Mesenchymal stem cell (in vitro differentiated cells and primary cell): ENCODE results near the gene KTI12.
"Not testable (repeated sequence)": the region's sequence is repeated elsewhere in the genome, so short reads cannot be mapped to it uniquely, and the experiment has no call there.

ENCODE experiments used
- DNase-seq: peaks from one replicate; pipeline ENCODE4 v3.0.0-alpha.2; 2013
- H2AFZ ChIP-seq: one replicate; pipeline ENCODE4 v1.6.1; 2013; ENCODE audit warnings: low read depth, mild to moderate bottlenecking, control low read depth, inconsistent platforms, low read length, moderate library complexity
- H2AK5ac ChIP-seq: 2 replicates; pipeline ENCODE4 v1.6.1; 2013; ENCODE audit warnings: low read length, moderate library complexity, mild to moderate bottlenecking, inconsistent platforms; ENCODE audit not compliant: severe bottlenecking
- H2BK120ac ChIP-seq: one replicate; pipeline ENCODE4 v1.6.1; 2013; ENCODE audit warnings: low read depth, mild to moderate bottlenecking, inconsistent platforms, low read length, moderate library complexity
- H2BK12ac ChIP-seq, 2 experiments: one replicate each; pipeline ENCODE4 v1.6.1; 2013; ENCODE audit warnings: inconsistent platforms in 2 of 2, low read length in 2 of 2, mild to moderate bottlenecking in 2 of 2, moderate library complexity in 2 of 2, control low read depth in 1 of 2
- H2BK15ac ChIP-seq: one replicate; pipeline ENCODE4 v1.6.1; 2013; ENCODE audit warnings: mild to moderate bottlenecking, low read depth, inconsistent platforms; ENCODE audit not compliant: poor library complexity, severe bottlenecking
- H2BK5ac ChIP-seq: 2 replicates; pipeline ENCODE4 v1.6.1; 2013; ENCODE audit warnings: low read depth, mild to moderate bottlenecking, low read length, control low read depth, inconsistent platforms; ENCODE audit not compliant: poor library complexity, severe bottlenecking
- H3K14ac ChIP-seq, 2 experiments: one replicate each; pipeline ENCODE4 v1.6.1; 2013; ENCODE audit warnings: inconsistent platforms in 2 of 2, low read length in 2 of 2, control low read depth in 1 of 2, mild to moderate bottlenecking in 1 of 2, moderate library complexity in 1 of 2
- H3K18ac ChIP-seq, 2 experiments: one replicate each; pipeline ENCODE4 v1.6.1; 2013; ENCODE audit warnings: inconsistent platforms in 2 of 2, low read length in 2 of 2, control low read depth in 1 of 2, low read depth in 1 of 2, mild to moderate bottlenecking in 1 of 2
- H3K23ac ChIP-seq, 2 experiments: one replicate each; pipeline ENCODE4 v1.6.1; 2013; ENCODE audit warnings: inconsistent platforms in 2 of 2, low read length in 2 of 2, mild to moderate bottlenecking in 2 of 2, moderate library complexity in 2 of 2, control low read depth in 1 of 2
- H3K27ac ChIP-seq: 2 replicates; pipeline ENCODE4 v1.5.1; 2013; ENCODE audit warnings: mild to moderate bottlenecking, moderate library complexity, low read length, control low read depth, inconsistent platforms; ENCODE audit not compliant: poor library complexity, severe bottlenecking
- H3K27me3 ChIP-seq, 2 experiments: 2 replicates each; pipeline versions ENCODE4 v1.6.1 to v1.7.0; 2013; ENCODE audit warnings: low read length in 2 of 2, mild to moderate bottlenecking in 2 of 2, moderate library complexity in 2 of 2, control low read depth in 1 of 2, inconsistent platforms in 1 of 2; ENCODE audit not compliant: control insufficient read depth in 1 of 2, insufficient read depth in 1 of 2
- H3K36me3 ChIP-seq, 2 experiments: 2 replicates each; pipeline versions ENCODE4 v1.6.1 to v1.7.0; 2013; ENCODE audit warnings: low read length in 2 of 2, control low read depth in 1 of 2, inconsistent platforms in 1 of 2, low read depth in 1 of 2, mild to moderate bottlenecking in 1 of 2; ENCODE audit not compliant: insufficient read depth in 2 of 2, control insufficient read depth in 1 of 2
- H3K4ac ChIP-seq, 2 experiments: one replicate each; pipeline ENCODE4 v1.6.1; 2013; ENCODE audit warnings: inconsistent platforms in 2 of 2, low read length in 2 of 2, mild to moderate bottlenecking in 2 of 2, moderate library complexity in 2 of 2, control low read depth in 1 of 2, low read depth in 1 of 2
- H3K4me1 ChIP-seq: 2 replicates; pipeline ENCODE4 v1.6.1; 2013; ENCODE audit warnings: low read depth, low read length, control low read depth; ENCODE audit not compliant: control insufficient read depth, insufficient read depth
- H3K4me2 ChIP-seq: 2 replicates; pipeline ENCODE4 v1.6.1; 2013; ENCODE audit warnings: low read length, mild to moderate bottlenecking, inconsistent platforms; ENCODE audit not compliant: poor library complexity, severe bottlenecking
- H3K4me3 ChIP-seq, 2 experiments: 2 replicates each; pipeline versions ENCODE4 v1.5.1 to v1.7.0; 2013; ENCODE audit warnings: low read length in 2 of 2, mild to moderate bottlenecking in 2 of 2, control low read depth in 1 of 2, low read depth in 1 of 2; ENCODE audit not compliant: insufficient read depth in 1 of 2
- H3K79me1 ChIP-seq: replicated peaks from 2 replicates; pipeline ENCODE4 v1.6.1; 2013; ENCODE audit warnings: mild to moderate bottlenecking, control low read depth, low read length, inconsistent platforms; ENCODE audit not compliant: poor library complexity, severe bottlenecking
- H3K9ac ChIP-seq: 2 replicates; pipeline ENCODE4 v1.7.0; 2013; ENCODE audit warnings: mild to moderate bottlenecking, low read length, moderate library complexity
- H3K9me3 ChIP-seq: 2 replicates; pipeline ENCODE4 v1.7.0; 2013; ENCODE audit warnings: mild to moderate bottlenecking, low read length; ENCODE audit not compliant: control insufficient read depth
- H4K8ac ChIP-seq: one replicate; pipeline ENCODE4 v1.6.1; 2013; ENCODE audit warnings: inconsistent platforms, mild to moderate bottlenecking, low read length, moderate library complexity
- H4K91ac ChIP-seq: one replicate; pipeline ENCODE4 v1.6.1; 2013; ENCODE audit warnings: mild to moderate bottlenecking, low read length, inconsistent platforms
- WGBS: methylation state at CpG from one replicate; pipeline ENCODE4 v1.1.7; 2013; ENCODE audit warnings: mixed read lengths; 5-methylcytosine and 5-hydroxymethylcytosine counted together

KTI12 gene

GRCh38 chr1:52034050-52034384 lies 407 bp upstream of the KTI12 start:
- no peak overlapping the region for H2BK12ac ChIP-seq
- no peak overlapping the region for H2BK120ac ChIP-seq
- no peak overlapping the region for H2AK5ac ChIP-seq
- no peak overlapping the region for H2BK5ac ChIP-seq
- peaks cover 4% of the 10 kb centered on the region for H3K4me1 ChIP-seq
- H3K79me1 ChIP-seq = peaks cover 7% of the 10 kb centered on the region
- no peaks in the 10 kb centered on the region for H3K27me3 ChIP-seq
- H4K8ac ChIP-seq = no peak overlapping the region
- peak overlapping the region in 1 of 2 experiments; percentile 91 for H3K4me3 ChIP-seq
- no peak overlapping the region for H4K91ac ChIP-seq
- H3K27ac ChIP-seq = peak overlapping the region; percentile 75
- no peak overlapping the region for H2BK15ac ChIP-seq
- no peak overlapping the region for H3K18ac ChIP-seq
- no peaks in the 10 kb centered on the region for H3K9me3 ChIP-seq
- H3K9ac ChIP-seq = peak overlapping the region; percentile 97
- H2AFZ ChIP-seq = no peak overlapping the region
- peaks cover 4 to 44% of the 10 kb centered on the region in 2 experiments for H3K36me3 ChIP-seq
- H3K14ac ChIP-seq = no peak overlapping the region
- no peak overlapping the region for H3K4ac ChIP-seq
- H3K4me2 ChIP-seq = peak overlapping the region; percentile 14
- DNase-seq = no peak
- no peak overlapping the region for H3K23ac ChIP-seq
- 100% methylated on average over 2 of the region's 2 CpGs for WGBS

- Histone ChIP-seq H3K27me3 (no peaks in the 10 kb centered on the region), H3K36me3 (peaks cover 0 to 41% of the 10 kb centered on the region in 2 experiments), H3K4me1 (peaks cover 6% of the 10 kb centered on the region), H3K9me3 (no peaks in the 10 kb centered on the region), H3K79me1 (peaks cover 12% of the 10 kb centered on the region), H3K27ac (peak overlapping the region; percentile 75), H3K23ac (no peak overlapping the region), H2BK5ac (no peak overlapping the region), H2BK120ac (no peak overlapping the region), H2AFZ (no peak overlapping the region), H3K18ac (no peak overlapping the region), H3K4ac (no peak overlapping the region), H2BK12ac (no peak overlapping the region), H3K4me2 (peak overlapping the region; percentile 91), H3K9ac (peak overlapping the region; percentile 97), H3K4me3 (peak overlapping the region; percentile 91 to 97), H4K91ac (no peak overlapping the region), H2BK15ac (no peak overlapping the region), H2AK5ac (no peak overlapping the region), H4K8ac (no peak overlapping the region), H3K14ac (no peak overlapping the region)
- WGBS = 8% methylated on average over 24 of the region's 24 CpGs
- peak; percentile 92 for DNase-seq
Measured at GRCh38 chr1:52032785-52033131, 852 bp downstream of the KTI12 start.

DNA sequence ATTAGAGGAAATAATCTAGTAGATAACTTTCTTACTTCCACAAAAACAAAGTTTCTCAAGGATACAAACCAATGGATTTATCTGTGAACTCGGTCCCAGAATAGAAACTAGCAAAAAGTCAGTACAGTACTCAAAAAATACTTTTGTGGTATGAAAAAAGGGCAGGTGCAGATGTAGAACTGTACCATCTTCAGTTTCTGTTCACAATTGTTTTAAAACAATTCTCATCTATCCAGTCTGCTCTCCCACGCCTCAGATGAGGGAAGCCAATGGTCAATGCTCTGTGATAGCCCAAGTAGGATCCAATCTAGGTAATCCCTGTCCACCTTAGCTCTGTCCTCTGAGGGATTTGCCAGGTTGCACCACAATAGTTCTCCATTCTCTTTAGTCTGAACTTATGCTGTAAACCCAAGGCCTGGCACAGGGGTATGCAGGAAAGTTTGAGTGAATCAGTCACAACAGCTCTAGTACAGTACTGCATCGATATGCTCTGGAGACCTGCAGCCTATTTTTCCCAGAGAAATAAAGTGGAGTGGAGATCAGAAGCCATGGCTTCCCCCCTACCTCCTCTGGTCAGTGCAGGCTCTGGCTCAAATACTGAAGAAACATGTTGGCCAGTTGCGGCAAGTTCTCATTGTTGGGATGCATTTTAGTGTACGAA lies 1.4 kb downstream of the KTI12 start:
- H3K14ac ChIP-seq = peak overlapping the region in 1 of 2 experiments; percentile 26
- H3K27ac ChIP-seq = peak overlapping the region; percentile 75
- H2BK12ac ChIP-seq = no peak overlapping the region
- no peak overlapping the region for H2BK15ac ChIP-seq
- peaks cover 6% of the 10 kb centered on the region for H3K4me1 ChIP-seq
- H4K91ac ChIP-seq = no peak overlapping the region
- whole genome bisulfite sequencing = 68% methylated on average over 4 of the region's 5 CpGs
- peak overlapping the region; percentile 97 for H3K9ac ChIP-seq
- no peak overlapping the region for H3K4ac ChIP-seq
- peak overlapping the region; percentile 91 to 97 for H3K4me3 ChIP-seq
- H3K36me3 ChIP-seq = peaks cover 0 to 39% of the 10 kb centered on the region in 2 experiments
- peak overlapping the region; percentile 91 for H3K4me2 ChIP-seq
- H2BK120ac ChIP-seq = no peak overlapping the region
- H2BK5ac ChIP-seq = no peak overlapping the region
- H2AK5ac ChIP-seq = no peak overlapping the region
- H3K79me1 ChIP-seq = peaks cover 12% of the 10 kb centered on the region
- H3K23ac ChIP-seq = no peak overlapping the region
- no peak overlapping the region for H4K8ac ChIP-seq
- DNase-seq = no peak
- no peaks in the 10 kb centered on the region for H3K27me3 ChIP-seq
- no peaks in the 10 kb centered on the region for H3K9me3 ChIP-seq
- no peak overlapping the region for H2AFZ ChIP-seq
- no peak overlapping the region for H3K18ac ChIP-seq

DNA sequence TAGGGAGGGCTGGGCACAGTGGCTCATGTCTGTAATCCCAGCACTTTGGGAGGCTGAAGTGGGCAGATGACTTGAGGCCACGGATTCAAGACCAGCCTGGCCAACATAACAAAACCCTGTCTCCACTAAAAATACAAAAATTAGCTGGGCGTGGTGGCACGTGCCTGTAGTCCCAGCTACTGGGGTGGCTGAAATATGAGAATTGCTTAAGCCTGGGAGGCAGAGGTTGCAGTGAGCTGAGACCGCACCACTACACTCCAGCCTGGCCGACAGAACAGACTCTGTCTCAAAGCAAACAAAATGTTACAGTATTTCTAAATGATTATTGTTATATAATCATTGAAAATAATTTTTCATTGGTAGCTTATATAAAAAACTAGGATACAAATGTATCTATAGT lies 4.8 kb downstream of the KTI12 start:
- not testable (repeated sequence) for H3K4me3 ChIP-seq, H3K27me3 ChIP-seq, H2BK5ac ChIP-seq, H3K4ac ChIP-seq, H2AFZ ChIP-seq, H4K91ac ChIP-seq, DNase-seq, H2BK120ac ChIP-seq, H3K18ac ChIP-seq, H3K27ac ChIP-seq, H2BK12ac ChIP-seq, H2BK15ac ChIP-seq, H4K8ac ChIP-seq, H3K23ac ChIP-seq, H3K9me3 ChIP-seq, H3K79me1 ChIP-seq, H3K14ac ChIP-seq, H3K9ac ChIP-seq, H3K4me2 ChIP-seq, H2AK5ac ChIP-seq, H3K4me1 ChIP-seq
- peaks cover 3 to 43% of the 10 kb centered on the region in 2 experiments for H3K36me3 ChIP-seq
- 100% methylated on average over 1 of the region's 5 CpGs for WGBS
